ENCODE measurements around the gene MYO10. TPM values are rescaled to one million over a fixed set of nuclear protein-coding genes. Genes with fewer than 3 reads are reported as not detected.

The MYO10 gene
- polyA plus RNA-seq, 3 donors: 0.23 to 1.1 (median 0.35) TPM

DNA sequence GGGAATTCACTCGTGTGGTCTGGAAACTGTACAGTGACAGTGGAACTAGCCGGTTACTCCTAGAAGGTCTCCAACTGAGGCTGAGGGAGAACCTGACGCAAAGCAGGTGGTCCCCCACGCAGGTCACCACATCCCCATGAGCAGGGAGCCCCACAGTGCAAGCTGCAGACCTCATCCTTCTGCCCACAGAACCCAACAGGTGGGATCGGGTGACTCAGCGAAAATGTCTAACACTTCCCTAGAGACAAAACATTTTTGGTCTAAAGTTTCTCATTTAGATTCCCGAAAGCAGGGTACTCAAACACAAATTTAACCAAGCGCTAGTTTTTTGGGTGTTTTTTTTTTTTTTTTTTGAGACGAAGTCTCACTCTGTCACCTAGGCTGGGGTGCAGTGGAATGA, 256.9 kb downstream of the MYO10 start:
- 60% methylated on average over 4 of the region's 9 CpGs for WGBS (ENCODE audit: insufficient coverage)
- intact Hi-C loops (cut with micrococcal nuclease): no loop called here

DNA sequence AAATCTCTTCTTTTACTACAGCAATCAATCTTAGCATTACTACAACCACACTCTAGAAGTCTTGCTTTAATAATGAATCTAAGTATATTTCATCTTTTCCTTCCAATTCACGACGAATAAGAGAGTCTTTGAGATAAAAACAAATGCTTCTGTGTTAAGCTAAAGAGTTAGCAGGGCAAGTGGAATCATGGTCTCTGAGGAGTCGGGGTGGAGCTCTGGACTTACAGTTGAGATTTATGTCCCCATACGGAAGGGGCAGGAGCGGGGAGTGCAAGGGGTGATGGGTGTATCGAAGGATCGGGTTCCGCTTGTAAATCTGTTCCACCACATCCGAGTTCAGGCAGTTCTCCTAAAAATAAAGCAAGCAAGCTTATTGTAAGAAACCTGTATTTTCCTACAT, 260.3 kb downstream of the MYO10 start:
- Histone ChIP-seq H3K4me2 (replicated peaks; ENCODE audit: extremely low read depth, low read length, poor library complexity, severe bottlenecking) (no peak overlapping the region), H4K20me1 (ENCODE audit: insufficient read depth, low read length) (no peaks in the 10 kb centered on the region), H3K27ac (ENCODE audit: low read depth in 1 of 2, low read length in 2 of 2) (no peak overlapping the region), H3K9ac (ENCODE audit: insufficient read depth, low read length, poor library complexity, severe bottlenecking) (no peak overlapping the region), H3K9me3 (replicated peaks in 1 of 2; ENCODE audit: control insufficient read depth in 1 of 2, insufficient read depth in 1 of 2, low read length in 2 of 2) (no peaks in the 10 kb centered on the region), H3K27me3 (ENCODE audit: control insufficient read depth in 2 of 2, insufficient read depth in 2 of 2, low read length in 2 of 2) (no peaks in the 10 kb centered on the region), H3K36me3 (replicated peaks in 1 of 2; ENCODE audit: control insufficient read depth in 1 of 2, insufficient read depth in 2 of 2, low read length in 2 of 2) (no peaks in the 10 kb centered on the region), H3K4me1 (ENCODE audit: control insufficient read depth in 1 of 2, insufficient read depth in 2 of 2, low read length in 2 of 2) (no peaks in the 10 kb centered on the region), H2AFZ (ENCODE audit: insufficient read depth, low read depth, low read length, poor library complexity, severe bottlenecking) (no peak overlapping the region), H3K4me3 (replicated peaks in 1 of 3; ENCODE audit: low read depth in 2 of 3, low read length in 3 of 3) (no peak overlapping the region), H3K79me2 (ENCODE audit: insufficient read depth, low read length) (no peaks in the 10 kb centered on the region)
- peaks cover 1 to 23% of the 10 kb centered on the region in 2 donors for H3K36me3 Mint-ChIP-seq
- no peak overlapping the region for H3K27ac Mint-ChIP-seq
- no peaks in the 10 kb centered on the region for H3K4me1 Mint-ChIP-seq
- H3K9me3 Mint-ChIP-seq: no peaks in the 10 kb centered on the region
- TF ChIP-seq, protein P1, sequence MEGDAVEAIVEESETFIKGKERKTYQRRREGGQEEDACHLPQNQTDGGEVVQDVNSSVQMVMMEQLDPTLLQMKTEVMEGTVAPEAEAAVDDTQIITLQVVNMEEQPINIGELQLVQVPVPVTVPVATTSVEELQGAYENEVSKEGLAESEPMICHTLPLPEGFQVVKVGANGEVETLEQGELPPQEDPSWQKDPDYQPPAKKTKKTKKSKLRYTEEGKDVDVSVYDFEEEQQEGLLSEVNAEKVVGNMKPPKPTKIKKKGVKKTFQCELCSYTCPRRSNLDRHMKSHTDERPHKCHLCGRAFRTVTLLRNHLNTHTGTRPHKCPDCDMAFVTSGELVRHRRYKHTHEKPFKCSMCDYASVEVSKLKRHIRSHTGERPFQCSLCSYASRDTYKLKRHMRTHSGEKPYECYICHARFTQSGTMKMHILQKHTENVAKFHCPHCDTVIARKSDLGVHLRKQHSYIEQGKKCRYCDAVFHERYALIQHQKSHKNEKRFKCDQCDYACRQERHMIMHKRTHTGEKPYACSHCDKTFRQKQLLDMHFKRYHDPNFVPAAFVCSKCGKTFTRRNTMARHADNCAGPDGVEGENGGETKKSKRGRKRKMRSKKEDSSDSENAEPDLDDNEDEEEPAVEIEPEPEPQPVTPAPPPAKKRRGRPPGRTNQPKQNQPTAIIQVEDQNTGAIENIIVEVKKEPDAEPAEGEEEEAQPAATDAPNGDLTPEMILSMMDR (IDR thresholded peaks at IDR 0.05): no peak
- no peak for DNase-seq
- WGBS (ENCODE audit: insufficient coverage): 80% methylated on average over 1 of the region's 9 CpGs
- intact Hi-C loops (cut with micrococcal nuclease): no loop called here
- H3K27me3 Mint-ChIP-seq (ENCODE audit: low read depth in 3 of 3): peaks cover 0 to 2% (median 0%) of the 10 kb centered on the region in 3 donors
- H3K4me3 Mint-ChIP-seq: no peak overlapping the region

More for the DNA sequence above, 256.9 kb downstream of the MYO10 start:
- no peak overlapping the region for H3K4me3 Mint-ChIP-seq
- H3K9ac ChIP-seq (ENCODE audit: insufficient read depth, low read length, poor library complexity, severe bottlenecking): no peak overlapping the region
- H3K4me1 ChIP-seq (ENCODE audit: control insufficient read depth in 1 of 2, insufficient read depth in 2 of 2, low read length in 2 of 2): no peaks in the 10 kb centered on the region
- H3K4me2 ChIP-seq (replicated peaks; ENCODE audit: extremely low read depth, low read length, poor library complexity, severe bottlenecking): no peak overlapping the region
- no peak overlapping the region for H3K27ac Mint-ChIP-seq
- no peak overlapping the region for H3K4me3 ChIP-seq (replicated peaks in 1 of 3; ENCODE audit: low read depth in 2 of 3, low read length in 3 of 3)
- no peaks in the 10 kb centered on the region for H3K36me3 ChIP-seq (replicated peaks in 1 of 2; ENCODE audit: control insufficient read depth in 1 of 2, insufficient read depth in 2 of 2, low read length in 2 of 2)
- peaks cover 7 to 20% of the 10 kb centered on the region in 2 donors for H3K36me3 Mint-ChIP-seq
- H3K27me3 ChIP-seq (ENCODE audit: control insufficient read depth in 2 of 2, insufficient read depth in 2 of 2, low read length in 2 of 2): no peaks in the 10 kb centered on the region
- no peak overlapping the region for H3K27ac ChIP-seq (ENCODE audit: low read depth in 1 of 2, low read length in 2 of 2)
- no peak overlapping the region for H2AFZ ChIP-seq (ENCODE audit: insufficient read depth, low read depth, low read length, poor library complexity, severe bottlenecking)
- H3K9me3 Mint-ChIP-seq: no peaks in the 10 kb centered on the region
- DNase-seq: no peak
- H3K27me3 Mint-ChIP-seq (ENCODE audit: low read depth in 3 of 3): peaks cover 0 to 2% (median 0%) of the 10 kb centered on the region in 3 donors
- no peaks in the 10 kb centered on the region for H4K20me1 ChIP-seq (ENCODE audit: insufficient read depth, low read length)
- no peaks in the 10 kb centered on the region for H3K79me2 ChIP-seq (ENCODE audit: insufficient read depth, low read length)
- no peaks in the 10 kb centered on the region for H3K9me3 ChIP-seq (replicated peaks in 1 of 2; ENCODE audit: control insufficient read depth in 1 of 2, insufficient read depth in 1 of 2, low read length in 2 of 2)
- H3K4me1 Mint-ChIP-seq: no peaks in the 10 kb centered on the region
- TF ChIP-seq, protein P1 (IDR thresholded peaks at IDR 0.05): no peak
